K562 treated with DMSO at 1 percent for 4 hours (cell line): Measurements from ENCODE around the gene NOTCH2NLA. TPM values are rescaled to one million over a fixed set of nuclear protein-coding genes. Genes with fewer than 3 reads are reported as not detected.

Experiments used
- total RNA-seq: library from RNA; unstranded; fragments of 300-600 nt; gene quantifications from 2 replicates; pipeline ENCODE4 v1.2.3, GENCODE V29; 2022; ENCODE audit not compliant: insufficient read depth

The NOTCH2NLA gene
- 10.0 and 12.1 TPM in 2 replicates for total RNA-seq

DNA sequence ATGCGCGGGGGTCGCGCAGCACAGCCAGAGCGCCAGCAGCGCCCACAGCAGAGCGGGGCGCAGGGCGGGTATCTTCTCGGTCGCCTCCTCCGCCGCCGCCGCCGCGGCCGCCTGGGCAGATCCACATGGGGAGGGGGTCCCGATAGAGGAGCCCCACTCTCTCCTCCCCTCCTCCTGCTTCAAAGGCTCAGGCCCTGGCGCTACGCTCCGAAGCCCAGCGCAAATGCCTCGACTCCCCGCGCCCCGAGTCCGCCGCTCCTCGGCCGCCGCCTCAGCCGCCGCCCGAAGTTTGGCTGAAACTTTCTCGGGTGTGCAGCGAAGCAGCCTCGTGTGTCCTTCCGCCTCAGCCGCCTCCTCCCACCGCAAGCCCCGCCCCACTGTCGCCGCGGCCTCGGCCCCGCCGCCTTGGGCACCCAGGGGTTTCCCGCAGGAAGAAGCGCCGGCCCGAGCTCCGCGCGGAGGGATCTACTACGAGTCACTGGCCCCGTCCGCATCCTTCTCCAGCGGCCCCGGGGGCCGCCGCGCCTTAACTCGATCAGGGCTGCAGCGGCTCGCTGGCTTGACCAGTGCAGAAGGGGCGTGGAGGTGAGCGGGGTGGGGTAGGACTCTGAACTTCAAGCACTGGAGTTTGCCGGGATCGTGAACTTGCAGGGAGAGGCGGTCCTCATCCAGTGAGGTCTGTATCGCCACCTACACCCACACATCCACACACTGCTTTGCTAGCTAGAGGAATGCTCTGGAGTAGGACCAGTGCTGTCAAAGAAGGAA, at the start of gene NOTCH2NLA:
Gene NOTCH2NLA (minus strand): TSS at position 312 of the 768 bp plus-strand sequence. CDS start 39,684 bp downstream, outside the sequence.

DNA sequence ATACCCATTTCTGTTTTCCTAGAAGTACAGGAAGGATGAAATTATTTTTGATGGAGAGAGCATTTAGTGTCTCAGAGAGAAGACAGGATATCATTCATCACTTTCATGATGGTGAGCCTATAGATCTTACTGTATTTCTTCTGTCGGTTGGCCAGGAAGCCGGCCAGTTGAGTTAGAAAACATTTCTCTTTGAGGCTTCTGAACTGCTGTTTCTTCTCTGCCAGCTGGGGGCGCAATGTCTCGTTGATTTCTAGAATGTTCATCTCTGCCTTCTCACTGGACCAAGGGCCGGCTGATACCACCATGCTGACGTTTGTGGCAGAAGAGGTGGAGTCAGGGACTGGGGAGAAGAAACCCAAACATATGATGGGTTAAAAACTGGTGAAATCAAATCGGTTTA, 84.4 kb downstream of the NOTCH2NLA start, which contains the start of gene NBPF10:
Gene NBPF10 (minus strand): TSS at position 340 of the 400 bp plus-strand sequence. CDS start 35 bp downstream, at position 305.

Other genes with a start within 250 kb of the NOTCH2NLA start
- 288 and 302 TPM in 2 replicates for gene TXNIP, start 232.4 kb downstream of the NOTCH2NLA start, total RNA-seq
- gene HJV, start 207.3 kb downstream of the NOTCH2NLA start, total RNA-seq, result 7.4 and 8.8 TPM in 2 replicates
- 0.83 and 1.2 TPM in 2 replicates for gene NBPF10, start 84.2 kb downstream of the NOTCH2NLA start, total RNA-seq